ENCODE data around the gene DDIT4.

Gene DDIT4

GRCh38 chr10:72323108-72323749 is 49.5 kb downstream of the DDIT4 start:
- H3K4me3 ChIP-seq (ENCODE audit: low read depth, low read length) = no peak overlapping the region
- no peak for DNase-seq (ENCODE audit: low read depth)
- in situ Hi-C loops (cut with HindIII; ENCODE audit: low sequenced_read_pairs) = loop anchor here (5.0 to 25.0 kb wide), 2 partner anchors 196 to 436 kb away; no protein-coding TSS in a partner anchor
- TF ChIP-seq CTCF (IDR thresholded peaks at IDR 0.05; ENCODE audit: low read depth, low read length, missing control alignments) = no peak

DNA sequence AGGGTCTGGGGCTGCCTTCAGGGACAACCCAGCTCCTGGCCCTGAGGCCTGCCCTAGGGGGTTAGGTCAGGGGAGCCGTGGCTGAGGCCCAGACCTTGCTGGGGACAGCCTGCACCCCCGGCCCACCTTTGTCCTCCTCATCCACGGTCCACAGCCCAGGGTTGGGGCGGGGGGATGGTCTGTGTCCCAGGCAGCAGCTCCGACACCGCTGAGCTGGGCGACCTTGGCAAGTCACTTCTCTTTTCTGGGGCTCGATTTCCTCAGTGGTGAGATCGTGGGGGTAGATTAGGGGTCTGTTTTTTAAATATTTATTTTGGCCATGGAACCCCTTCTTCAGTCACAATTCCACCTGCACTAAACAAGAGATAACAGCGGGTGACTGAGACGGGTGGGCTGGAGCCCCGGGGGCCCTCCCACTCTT is 50.1 kb downstream of the DDIT4 start:
- DNase-seq (ENCODE audit: low read depth) = no peak
- no peak overlapping the region for H3K4me3 ChIP-seq (ENCODE audit: low read depth, low read length)
- in situ Hi-C loops (cut with HindIII; ENCODE audit: low sequenced_read_pairs) = loop anchor here (5.0 to 25.0 kb wide), 2 partner anchors 196 to 436 kb away; no protein-coding TSS in a partner anchor
- no peak for TF ChIP-seq CTCF (IDR thresholded peaks at IDR 0.05; ENCODE audit: low read depth, low read length, missing control alignments)

Measured in astrocyte of the cerebellum (primary cell).